GM18867 (cell line): ENCODE results near the gene CDH4.
"Not testable (repeated sequence)": the region's sequence is repeated elsewhere in the genome, so short reads cannot be mapped to it uniquely, and the experiment has no call there.

ENCODE experiments used
- ATAC-seq: cut with Tn5 transposase; IDR thresholded peaks from one replicate; pipeline ENCODE4 v1.9.1; 2021; ENCODE audit warnings: mild to moderate bottlenecking, moderate library complexity; ENCODE audit not compliant: unreplicated experiment

CDH4 gene

DNA sequence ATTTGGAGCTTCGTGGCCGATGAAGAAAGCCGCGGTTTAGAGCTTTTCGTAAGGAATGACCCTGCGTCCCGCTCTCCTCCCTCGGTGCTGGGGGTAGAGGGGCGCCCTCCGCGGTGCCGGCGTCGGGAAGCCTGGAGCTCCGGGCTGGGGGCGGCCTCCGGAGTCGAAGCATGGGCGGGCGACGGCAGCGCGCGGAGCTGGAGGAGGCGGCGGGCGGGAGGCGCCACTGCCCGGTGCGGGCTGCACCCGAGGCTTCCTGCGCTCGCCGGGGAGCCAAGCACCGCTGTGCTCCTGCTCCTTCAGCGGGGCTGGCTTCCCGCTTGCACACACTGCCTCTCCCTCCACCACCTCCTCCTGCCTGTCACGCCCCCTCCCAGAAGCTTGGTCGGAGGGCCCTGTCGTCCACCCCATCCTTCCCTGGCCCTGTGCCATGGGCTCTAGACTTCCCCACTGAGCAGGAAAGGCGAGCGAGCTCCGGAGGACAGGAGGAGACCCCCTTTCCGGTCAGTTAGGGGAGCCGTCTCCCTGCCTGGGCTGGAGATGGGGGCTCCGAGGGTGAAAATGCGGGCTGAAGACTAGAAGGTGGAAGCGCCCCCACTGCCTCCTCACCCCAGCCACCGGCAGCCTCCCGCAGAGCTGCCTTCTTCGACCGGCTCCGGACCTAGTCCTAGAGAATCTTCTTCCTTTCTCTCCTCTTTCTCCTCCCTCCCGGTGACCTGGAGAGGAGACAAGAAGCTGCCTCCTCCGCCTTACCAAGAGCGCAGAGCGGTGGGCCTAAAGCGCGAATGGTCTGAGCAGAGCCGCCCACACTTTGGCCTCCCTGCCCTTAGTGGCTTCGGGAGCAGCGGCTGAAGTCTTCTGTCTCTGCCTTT is 1.8 kb downstream of the CDH4 start:
- ATAC-seq = no peak

DNA sequence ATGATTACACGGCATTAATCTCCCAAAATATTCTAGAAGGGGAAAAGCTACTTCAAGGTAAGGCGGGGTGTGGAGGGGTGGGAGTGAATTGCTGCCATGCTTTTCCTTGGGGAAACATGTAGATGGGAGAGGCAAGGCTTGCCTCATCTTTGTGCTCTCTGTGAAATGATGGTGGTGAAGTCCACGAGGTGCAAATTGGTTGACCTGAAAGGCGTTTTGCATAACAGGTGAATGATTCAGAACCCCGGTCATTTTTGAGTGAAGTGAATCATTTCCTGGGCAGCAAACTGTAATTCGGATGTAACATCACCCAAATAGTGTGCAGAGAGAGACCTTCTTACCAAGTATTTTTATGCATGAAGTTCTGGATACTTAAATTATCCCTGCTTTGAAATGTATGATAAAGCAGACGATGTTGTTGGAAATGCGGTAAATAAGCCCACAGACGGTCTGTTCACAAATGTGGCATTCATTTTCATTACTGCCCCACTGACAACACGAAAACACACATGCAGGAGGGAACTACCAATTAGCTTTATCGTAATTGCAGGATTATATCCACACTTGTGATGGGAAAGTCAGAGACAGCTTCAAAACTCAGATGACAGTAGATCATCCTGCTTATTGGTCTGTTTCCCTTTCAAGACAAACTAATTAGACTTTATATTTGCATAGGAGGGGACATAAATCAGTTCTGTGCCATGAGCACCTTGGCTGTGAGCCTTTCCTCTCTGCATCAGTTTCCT is 3.0 kb downstream of the CDH4 start:
- ATAC-seq = no peak

DNA sequence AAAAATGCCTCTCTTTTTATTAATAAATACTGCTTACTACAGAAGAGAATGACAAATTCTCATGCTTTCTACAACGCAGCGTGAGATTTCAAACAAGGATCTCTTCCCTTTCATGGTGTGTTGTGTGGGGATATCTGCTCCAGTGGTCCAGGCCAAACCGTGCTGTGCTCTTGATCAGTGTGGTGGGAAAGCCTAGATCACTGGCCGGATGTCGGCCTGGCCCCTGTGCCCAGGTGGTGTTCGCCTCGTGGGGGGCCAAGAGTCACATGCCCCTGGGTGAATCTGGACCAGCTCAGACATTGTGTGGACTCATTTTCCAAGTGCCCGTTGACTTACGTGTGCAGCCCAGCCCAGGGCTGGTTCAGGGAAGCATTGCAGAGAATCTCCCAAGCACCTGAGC is 4.3 kb downstream of the CDH4 start:
- no peak for ATAC-seq

DNA sequence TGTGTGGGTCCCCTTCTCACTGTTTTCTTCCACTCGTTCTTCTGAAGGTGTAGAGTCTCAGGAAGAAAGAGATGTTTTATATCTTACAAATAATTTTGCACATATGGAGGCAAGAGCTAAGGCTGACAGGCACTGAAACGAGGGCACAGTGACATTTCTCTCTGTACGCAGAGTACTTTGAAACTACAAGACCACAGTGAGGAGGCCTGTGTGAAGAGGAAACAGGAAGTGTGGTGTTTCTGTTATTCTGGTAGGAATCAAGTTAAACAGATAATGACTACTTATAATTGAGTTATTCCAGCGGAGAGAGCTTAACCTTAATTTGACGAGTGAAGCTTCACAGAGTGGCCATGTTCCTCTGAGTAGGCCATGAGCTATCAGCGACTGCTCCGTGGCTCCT is 4.8 kb downstream of the CDH4 start:
- ATAC-seq = no peak

DNA sequence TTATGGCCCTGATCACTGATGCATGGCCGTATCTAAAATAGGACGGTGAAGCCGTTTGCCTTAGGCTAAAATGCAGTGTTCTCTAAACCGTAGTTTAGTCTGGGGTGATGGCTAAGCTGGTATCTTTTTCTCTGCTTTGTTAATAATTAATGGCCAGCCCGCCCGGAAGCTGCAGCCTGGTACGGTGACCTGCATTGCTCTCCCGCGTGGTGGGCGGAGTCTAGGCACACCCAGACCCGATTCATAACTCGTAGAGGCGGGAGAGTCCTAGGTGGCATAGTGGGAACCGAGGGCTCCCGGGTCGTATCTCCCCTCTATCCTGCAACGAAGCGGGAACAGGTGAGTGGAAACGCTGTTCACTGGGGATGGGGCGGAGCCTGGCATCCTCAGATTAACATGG is 5.5 kb downstream of the CDH4 start:
- ATAC-seq = no peak

DNA sequence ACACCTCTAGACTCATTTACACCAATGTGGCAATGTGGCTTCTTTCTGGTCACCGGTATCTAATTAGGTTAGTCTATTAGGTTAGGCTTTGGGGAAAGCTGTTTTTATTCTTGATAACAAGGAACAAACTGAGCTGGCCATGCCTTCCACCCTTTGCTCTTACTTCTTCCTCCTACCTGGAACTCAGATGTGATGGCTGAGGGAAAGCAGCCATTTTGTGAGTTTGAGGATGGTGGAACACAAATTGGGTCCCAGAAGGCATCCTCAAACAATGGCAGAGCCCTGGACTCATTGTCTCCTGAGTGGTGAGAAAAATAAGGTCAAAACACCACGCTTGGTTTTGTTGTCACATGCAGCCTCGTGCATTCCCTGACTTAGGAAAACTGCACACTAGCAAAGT is 7.7 kb downstream of the CDH4 start:
- ATAC-seq = no peak

DNA sequence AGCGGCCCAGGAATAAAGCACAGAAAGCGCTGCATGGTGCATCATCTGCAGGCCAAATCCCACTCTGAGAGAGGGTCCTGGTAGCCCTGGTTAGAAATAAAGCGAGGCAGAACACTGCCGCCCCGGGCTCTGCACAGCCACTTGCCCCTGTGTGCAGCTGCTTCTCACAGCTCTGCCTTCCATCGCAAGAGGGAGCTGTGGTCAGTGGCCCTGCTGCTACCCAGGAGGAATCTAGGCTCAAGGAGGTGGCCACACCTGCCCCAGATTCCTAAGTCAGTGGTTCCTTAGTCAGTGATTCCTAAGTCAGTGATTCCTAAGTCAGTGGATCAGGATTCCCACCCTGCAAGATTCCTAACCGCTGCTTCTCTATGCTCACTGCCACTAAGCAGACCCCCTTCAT is 8.8 kb downstream of the CDH4 start:
- ATAC-seq = no peak

DNA sequence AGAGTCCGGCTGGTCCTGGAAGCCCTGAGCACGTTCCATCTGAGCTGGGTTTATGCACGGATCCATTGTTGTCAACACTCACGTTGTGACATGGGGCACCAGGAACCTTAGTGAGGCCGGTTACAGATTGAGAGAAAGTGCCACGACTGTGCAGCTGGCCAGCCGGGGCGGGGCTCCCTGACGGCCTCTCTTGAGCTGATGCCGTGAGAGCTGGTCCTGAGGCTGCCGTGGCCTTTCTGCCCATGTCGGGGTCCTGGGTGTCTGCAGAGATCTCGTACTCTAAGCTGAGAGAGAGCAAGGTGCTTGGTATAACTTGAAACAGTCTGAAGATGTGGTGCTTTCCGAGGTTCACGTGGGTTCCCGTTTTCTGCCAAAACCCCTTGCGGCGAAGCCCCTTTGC is 10.0 kb downstream of the CDH4 start:
- ATAC-seq = no peak

DNA sequence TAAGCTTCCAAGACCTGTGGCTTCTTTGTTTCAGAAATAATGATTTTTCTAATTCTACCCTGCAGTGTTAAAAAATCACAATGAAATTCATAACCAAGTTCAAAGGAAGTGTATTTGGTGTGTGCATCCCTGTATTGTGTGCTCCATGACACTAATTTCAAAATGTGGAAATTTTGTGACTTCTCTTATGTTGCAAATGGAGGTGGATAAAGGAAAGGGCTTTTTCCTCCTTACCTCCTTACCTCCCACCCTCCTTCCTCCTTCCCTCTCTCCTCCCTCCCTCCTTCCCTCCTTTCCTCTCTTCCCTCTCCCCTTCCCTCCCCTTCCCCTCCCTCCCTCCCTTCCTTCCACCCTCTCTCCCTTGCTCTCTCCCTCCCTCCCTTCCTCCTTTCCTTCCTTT is 10.5 kb downstream of the CDH4 start:
- ATAC-seq = no peak

DNA sequence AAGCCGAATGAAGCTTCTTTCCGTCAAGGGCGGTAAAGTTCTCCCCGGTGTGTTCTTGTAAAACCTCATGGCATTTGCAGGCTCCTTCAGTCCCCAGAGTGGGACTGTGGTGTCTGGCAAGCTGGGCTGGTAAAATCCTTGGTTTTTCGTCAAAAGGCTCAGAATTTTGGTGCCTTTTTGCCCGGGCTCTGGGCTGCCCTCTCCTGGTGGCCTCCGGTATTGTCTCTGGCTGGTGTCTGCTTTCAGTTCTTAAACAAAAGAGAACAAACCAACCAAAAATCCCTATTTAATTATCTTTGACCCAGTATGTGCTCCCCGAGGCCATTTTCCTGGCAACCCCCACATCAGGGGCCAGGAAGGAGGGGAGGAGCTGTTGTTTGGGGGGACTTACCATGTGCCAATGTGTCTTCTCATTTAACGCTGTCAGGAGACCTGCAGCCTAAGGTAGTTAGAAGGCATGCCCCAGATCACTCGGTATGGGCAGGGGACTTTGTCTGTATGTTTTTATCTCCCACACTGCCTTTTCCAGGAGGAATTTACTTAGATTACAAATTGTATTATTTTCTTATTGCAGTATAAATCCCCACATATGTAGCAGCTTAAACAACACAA is 11.1 kb downstream of the CDH4 start:
- no peak for ATAC-seq

DNA sequence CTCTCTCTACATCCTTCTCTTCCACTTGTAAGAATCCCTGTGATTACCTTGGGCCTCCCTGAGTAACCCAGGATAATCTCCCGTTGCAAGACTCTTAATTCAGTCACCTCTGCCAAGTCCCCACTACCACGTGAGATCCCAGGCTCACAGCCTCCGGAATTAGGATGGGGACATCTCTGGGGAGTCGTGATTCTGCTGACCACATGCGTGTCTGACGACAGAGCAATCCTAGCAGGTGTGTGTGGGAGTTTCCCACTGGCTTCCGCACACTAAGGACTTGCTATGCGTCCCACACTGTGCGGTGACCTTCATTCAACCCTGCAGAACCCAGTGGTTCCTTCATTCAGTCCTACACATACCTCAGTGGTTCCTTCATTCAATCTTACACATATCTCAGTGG is 11.9 kb downstream of the CDH4 start:
- no peak for ATAC-seq

DNA sequence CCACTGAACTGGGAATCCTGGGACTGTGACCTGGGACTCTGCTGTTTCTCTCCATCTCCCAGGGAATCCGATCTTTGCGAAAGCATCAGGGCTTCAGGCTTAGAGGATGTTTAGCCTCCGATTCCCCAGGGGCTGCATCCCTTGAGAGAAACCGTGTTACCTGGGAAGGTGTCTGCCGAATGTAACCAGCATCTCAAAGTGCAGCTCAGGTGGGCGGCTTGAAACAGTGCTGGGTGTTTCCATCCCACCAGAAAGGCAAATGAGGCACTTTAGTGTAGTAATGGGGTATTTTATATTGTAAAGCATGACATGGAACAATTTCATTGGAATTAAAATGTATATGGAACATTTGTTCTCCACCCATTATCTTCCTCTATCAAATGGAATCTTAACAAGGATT is 15.2 kb downstream of the CDH4 start:
- ATAC-seq = no peak

DNA sequence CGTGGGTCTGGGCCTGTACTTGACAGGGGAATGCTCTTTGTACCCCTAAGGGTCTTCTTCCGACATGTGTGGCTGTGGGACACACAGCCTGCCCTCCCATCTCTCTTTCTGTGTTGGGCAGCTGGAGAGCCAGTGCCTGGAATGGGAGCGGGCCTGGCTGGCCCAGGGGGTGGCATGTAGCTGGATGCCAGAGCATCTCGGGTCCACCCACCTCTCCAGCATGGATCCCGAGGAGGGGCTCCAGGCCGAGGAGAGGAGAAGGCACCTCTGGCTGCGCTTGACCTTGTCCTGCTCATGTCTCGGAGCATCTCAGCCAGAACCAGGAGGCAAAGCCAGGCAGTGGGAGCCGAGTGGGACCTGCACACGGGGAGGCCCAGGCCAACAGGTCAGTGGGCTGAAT is 16.0 kb downstream of the CDH4 start:
- ATAC-seq = no peak

DNA sequence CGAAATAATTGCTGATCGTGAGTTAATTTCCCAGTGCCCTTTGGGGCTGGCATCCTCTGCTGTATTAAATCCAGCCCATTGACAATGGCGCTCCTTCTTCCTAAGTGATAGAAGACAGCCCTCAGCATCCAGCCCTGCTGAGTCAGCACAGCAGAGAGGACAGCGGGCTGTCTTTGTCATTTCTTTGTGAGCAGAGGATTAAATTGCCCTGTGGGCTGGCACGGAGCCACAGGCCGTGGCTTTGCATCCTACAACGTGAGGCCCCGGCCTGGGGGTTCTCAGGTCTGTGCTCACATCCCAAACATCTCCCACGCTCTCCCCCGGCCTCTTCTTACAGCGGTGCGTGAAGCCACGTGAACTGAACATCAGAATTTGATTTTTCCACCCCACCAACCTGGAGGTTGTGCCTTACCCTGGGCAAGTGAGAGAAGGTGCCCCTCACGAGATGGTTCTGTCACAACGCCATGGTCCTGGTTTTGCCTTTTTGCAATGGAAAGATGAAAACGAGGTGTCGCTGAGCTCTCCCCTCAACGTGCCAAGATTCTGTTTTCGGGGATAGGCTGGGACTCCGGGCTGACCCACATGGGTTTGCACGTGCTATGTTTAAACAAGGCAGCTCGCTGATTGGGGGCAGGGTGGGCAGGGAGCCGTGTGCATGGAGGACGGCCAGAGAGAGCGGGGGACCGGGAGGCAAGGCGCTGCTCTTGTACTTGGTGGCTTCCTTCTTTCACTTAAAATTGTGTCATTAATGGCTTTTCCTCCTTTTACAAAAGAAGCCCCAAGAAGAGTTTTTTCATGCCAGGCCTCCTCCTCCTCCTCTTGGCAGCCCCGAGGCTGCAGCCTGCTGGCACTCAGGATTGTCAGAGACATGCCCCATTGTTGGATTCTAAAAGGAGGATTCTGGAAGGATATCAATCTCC is 19.5 kb downstream of the CDH4 start:
- ATAC-seq = no peak

DNA sequence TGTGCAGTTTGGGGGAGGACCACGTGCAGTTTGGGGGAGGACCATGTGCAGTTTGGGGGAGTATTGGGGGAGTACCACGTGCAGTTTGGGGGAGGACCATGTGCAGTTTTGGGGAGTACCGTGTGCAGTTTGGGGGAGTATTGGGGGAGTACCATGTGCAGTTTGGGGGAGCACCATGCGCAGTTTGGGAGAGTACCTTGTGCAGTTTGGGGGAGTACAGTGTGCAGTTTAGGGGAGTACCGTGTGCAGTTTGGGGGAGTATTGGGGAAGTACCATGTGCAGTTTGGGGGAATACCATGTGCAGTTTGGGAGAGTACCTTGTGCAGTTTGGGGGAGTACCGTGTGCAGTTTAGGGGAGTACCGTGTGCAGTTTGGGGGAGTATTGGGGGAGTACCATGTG is 21.0 kb downstream of the CDH4 start:
- not testable (repeated sequence) for ATAC-seq

DNA sequence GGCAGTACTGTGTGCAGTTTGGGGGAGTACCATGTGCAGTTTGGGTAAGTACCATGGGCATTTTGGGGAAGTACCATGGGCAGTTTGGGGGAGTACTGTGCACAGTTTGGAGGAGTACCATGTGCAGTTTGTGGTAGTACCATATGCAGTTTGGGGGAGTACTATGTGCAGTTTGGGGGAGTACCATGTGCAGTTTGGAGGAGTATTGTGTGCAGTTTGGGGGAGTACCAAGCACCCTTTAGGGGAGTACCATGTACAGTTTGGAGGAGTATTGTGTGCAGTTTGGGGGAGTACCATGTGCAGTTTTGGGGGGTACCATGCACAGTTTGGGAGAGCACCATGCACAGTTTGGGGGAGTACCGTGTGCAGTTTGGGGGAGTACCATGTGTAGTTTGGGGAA is 21.6 kb downstream of the CDH4 start:
- not testable (repeated sequence) for ATAC-seq

DNA sequence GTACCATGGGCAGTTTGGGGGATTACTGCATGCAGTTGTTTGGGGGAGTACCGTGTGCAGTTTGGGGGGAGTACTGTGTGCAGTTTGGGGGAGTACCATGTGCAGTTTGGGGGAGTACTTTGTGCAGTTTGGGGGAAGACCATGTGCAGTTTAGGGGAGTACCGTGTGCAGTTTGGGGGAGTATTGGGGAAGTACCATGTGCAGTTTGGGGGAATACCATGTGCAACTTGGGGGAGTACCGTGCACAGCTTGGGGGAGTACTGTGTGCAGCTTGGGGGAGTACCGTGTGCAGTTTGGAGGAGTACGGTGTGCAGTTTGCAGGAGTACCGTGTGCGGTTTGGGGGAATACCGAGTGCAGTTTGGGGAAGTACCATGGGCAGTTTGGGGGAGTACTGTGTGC is 22.3 kb downstream of the CDH4 start:
- no peak for ATAC-seq

DNA sequence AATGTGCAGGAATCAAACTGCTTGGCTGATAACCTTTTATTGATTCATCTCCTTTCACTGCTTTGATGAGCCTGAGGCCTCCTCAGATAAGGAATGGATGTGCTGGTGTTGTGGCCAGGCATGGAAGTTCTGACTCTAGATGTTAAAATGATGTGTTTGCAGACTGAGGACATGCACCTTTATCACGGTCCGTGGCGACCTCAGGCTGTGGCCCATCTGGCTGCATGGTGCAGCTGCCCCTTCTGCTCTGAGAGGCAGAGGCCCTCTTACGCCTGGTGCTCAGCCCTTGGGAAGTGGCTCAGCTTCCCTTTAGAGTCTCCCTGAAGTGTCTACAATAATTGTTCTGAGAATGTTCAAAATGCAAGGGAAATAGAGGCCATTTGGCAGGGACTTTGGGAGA is 26.2 kb downstream of the CDH4 start:
- ATAC-seq = no peak

DNA sequence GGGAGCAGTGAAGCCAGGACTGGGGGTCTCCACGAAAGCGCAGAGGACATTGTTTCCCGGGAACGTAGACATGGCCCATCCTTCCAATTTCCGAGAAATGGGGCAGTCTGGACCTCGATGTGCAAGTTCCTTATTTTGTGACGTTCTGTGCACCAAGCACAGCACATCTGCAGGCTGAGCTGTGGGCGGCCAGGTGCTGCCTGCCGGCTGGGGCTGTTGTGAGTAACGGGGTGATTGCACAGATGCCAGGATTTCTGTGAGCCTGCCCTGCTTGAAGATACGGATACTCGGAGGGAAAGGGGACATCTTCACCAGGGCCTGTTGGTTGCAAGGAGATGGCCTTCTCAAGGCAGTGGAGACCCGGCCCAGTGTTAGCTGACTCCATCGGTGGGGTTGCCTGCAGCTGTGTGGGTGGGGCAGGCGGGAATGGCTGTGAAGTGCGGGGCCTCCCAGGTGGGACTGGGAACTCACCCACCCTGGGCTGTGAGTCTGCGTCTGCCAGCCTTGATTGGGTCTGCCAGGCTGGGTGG is 27.6 kb downstream of the CDH4 start:
- ATAC-seq = no peak

DNA sequence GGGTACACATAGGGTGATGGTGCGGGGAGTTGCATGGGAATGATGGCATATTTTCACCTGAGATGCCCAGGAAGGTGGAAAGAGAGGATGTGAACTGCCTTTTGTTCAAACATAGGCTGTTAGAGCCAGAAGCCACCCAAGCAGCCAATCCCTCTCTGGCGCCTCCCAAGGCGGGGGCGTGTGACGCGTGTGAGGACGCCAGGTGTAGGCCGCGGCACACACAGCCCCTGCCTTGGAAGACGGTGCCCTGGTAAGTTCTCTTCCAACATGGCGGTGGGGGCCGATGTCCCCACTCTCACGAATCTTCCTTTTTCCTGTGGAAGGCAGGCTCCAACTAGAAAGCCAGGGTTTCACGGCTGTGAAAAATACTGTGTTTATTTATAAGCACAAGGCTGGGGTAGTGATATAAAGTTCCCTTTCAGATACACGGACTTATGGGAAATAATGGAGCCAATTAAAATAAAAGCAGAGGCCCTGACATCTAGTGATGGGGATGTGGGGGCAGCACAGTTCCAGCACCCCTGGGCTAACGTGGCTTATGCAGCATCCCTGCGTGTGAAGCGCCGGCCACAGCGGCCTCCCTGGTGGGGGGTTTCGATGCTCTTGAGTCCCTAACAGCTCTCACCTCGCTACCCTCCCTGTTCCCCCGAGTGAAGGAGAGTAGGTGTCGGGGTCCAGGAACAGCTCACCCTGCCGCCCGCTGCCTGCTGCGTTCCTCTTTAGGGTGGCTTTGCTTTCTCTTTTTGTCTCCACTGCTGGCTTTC is 28.3 kb downstream of the CDH4 start:
- no peak for ATAC-seq
